GM19043 (cell line): ENCODE results near the gene UBA3.

Experiments
- ATAC-seq: cut with Tn5 transposase; IDR thresholded peaks from one replicate; pipeline ENCODE4 v1.9.1; 2021; ENCODE audit warnings: low read depth; ENCODE audit not compliant: unreplicated experiment

UBA3 gene

DNA sequence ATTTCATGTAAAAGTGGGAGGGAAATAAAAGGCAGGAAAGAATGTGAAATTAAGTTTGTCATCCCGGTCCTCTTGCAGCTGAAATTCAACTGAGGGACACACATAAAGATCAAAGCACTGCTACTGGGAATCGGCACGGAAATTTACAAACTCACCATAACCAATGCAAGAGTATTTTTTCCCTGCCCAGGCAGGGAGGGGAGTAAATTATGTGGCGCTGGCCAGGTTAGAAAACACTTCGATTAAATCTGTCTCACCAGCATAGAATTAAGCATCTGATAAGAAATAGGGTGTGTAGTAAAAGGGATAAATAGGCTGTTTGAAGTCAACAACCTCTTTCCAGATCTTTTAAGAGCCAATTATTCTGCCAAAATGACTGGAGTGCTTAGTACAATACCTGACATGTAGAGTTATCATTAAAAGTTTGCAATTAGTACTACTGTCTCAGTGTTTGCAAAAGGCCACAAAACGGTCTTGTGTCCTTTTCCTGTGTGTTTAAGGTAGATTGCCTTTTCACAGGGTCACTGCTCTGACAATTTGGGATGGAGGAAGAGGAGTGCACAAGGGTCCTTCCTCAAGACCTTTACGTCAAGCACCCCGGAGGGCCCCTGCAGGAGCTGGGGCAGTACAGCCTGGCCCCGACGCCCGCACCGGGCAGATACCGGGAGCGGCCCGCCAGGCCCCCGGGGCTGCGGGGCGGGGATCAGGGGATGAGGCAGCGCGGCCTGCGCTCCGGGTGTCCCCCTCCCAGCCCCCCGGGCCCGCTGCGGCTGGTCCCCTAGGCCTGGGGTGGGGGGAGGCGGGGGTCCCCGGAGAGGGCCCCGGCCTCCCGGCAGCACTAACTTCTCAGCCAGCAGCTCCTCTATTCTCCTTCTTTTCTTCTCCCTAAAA is 651 bp downstream of the UBA3 start:
- ATAC-seq = no peak

DNA sequence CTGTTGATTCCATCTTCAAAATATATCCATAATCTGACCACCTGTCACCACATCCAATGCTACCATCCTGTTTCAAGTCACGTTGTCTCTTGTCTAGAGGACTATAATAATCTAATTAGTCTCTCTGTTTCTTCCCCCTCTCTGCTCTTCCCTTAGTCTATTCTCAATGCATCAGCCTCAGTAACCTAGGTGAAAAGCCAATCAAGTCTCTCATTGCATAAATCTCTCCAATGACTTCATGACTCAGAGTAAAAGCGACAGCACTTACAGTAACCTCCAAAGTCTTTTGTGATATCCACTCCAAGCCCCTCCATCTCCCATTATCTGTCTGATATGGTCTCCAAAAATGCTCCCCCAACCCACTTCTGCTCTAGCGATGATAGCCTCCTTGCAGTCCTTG is 7.2 kb downstream of the UBA3 start:
- ATAC-seq = no peak

GRCh38 chr3:69066121-69066520 is 14.0 kb downstream of the UBA3 start:
- no peak for ATAC-seq

- no peak for ATAC-seq
These were observed 14.7 kb downstream of the UBA3 start for GRCh38 chr3:69065318-69065964.

DNA sequence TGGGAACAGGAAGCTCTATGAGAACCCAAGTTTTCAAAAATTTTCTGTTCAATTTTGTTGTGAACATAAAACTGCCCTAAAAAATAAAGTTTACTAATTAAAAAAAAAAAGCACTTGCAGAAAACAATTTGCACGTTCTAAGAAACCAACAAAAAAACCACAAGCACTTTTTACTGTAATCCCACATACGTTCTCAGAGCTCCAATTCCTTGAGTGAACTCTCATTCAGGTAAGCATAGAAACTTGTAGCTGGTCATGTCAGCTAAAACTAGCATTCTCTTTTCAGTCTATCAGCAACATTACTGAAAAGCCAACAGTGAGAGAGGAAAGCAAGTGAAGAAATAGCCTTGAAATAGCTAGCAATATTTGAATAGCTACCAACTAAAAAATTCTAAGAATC is 16.5 kb downstream of the UBA3 start:
- no peak for ATAC-seq

DNA sequence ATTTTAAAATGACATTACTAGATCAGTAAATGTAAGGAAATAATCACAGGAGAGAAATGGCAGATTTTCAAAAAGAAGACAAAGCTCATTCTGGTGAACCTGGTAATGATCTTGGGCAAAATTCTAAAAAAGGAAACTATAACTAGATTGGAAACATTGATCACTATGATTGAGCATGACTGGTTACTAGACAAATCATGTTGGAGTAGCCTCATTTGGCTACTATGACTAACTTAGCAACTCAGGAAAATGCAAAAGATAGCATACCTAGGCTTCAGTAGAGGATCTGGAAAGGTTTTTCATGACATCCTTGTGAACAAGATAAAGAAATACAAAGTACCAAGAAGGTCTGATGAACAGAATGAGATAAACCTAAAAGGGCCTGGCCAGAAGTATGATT is 20.5 kb downstream of the UBA3 start:
- ATAC-seq = no peak

GRCh38 chr3:69058947-69059224 is 21.3 kb downstream of the UBA3 start:
- ATAC-seq = no peak

GRCh38 chr3:69058180-69058946 is 21.8 kb downstream of the UBA3 start:
- ATAC-seq = peak; percentile 100

DNA sequence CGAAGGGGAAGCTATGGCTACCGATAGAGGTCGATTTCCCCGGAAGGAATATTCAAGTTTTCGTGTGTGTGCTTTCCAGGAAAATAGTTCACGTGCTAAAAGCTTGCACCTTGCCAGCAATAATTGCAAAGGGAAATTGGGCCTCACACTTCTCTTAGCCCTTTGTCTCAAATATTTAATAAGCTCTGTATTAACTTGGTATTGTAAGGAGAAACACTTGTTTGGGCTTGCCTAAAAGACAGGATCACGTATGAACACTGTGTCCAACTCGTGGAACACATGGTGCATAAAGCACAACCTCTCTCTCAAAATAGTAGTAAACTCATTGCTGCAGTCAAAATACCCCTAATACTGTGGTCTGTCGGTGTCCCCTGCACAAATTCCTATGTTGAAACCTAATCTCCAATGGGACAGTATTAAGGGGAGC is 27.7 kb downstream of the UBA3 start:
- peak; percentile 2 for ATAC-seq

DNA sequence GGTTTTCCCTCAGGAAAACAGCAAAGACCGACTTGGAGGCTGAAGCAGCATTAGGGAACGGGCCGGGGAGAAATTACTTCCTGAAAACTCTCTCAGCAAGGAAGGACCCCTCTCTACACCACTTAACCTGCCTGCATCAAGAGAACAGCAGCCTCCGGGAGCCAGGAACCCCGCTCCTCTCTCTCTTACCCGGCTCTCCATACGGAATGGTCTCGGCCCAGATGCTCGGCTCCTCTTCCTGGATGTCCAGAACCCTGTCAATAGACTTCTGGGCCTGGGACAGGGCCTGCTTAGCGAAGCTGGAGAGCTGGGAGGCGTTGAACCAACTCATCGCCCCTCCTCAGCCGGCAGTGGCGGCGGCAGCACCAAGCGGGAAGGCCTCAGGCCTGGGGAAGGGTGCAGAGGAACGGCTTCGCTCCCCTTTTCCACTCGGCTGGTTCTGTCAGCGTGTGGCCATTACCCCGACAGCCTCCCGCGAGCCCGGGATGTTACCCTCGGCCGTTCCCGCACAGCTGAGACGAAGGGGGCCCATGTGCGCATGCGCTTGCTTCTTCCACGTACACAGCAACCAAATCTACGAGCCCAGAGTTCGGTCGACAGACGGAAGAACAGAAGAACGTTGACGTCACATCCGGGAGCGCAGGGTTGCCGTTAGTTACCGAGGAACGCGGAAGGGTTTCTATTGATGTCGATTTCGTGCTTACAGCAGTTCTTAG is 28.3 kb downstream of the UBA3 start, which contains the start of gene TMF1:
TSS of gene TMF1 (minus strand) at position 578 of the 716 bp plus-strand sequence. CDS start at position 331, 247 bp downstream.
- peak; percentile 96 for ATAC-seq

DNA sequence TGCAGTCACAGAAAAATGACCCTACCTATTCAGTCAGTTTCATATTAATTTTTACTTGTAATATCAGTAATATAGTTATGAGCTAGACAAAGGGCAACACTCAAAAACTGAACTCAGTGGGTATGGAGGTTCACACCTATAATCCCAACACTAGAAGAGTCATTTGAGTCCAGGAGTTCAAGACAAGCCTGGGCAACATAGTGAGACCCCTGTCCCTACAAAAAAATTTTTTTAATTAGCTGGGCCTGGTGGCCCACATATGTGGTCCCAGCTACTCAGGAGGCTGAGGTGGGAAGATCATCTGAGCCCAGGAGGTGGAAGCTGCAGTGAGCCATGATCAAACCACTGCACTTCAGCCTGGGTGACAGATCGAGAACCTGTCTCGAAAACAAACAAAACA is 31.2 kb downstream of the UBA3 start:
- no peak for ATAC-seq

DNA sequence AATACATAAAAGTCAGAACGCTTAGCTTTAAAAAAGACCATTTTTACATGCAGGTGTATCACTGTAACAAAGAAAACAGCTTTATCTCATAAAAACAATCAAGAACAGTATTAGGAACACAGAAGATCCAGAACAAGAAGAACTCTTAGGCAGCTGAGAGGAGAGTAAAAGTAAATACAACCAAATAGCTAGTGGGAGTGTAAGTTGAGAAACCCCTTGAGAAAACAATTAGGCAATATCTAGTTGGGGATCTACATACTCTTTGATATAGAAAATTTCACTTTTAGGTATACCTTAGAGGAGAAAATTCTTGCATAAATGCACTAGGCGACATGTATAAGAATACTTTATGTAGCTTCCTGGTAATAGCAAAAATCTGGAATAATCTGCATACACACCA is 35.6 kb downstream of the UBA3 start:
- no peak for ATAC-seq

DNA sequence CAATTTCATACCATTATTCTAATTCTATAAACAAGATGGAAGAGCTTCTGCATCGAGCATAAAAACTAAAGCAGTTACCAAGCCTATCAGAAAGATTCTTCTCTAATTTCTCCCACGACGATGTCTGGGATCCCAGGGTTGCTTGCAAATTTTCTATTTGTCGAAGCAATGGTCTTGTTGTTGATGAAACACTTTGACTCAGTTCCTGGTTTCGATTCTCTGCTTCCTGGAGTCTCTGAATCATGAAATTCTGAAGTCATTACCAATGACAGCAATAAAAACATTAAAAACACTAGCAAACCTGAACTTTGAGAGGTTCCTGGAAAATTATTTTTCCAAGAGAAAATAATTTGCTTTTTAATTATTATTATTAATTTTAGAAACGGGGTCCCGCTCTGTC is 46.7 kb downstream of the UBA3 start:
- ATAC-seq = no peak

DNA sequence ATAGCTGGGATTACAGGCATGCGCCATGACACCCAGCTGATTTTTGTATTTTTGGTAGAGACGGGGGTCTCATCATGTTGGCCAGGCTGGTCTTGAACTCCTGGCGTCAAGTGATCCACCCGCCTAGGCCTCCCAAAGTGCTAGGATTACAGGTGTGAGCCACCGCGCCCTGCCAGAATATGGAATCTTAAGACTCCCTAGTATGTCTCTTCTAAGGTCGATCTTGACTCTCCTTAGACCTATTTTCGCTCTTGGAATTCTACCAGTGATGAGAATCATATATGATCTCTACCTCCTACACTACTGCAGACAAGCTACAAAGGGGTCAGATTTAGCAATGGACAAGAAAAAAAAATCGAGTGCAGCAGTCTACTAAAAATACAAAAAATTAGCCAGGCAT is 47.4 kb downstream of the UBA3 start:
- ATAC-seq = no peak

GRCh38 chr3:69032142-69032541 is 48.0 kb downstream of the UBA3 start:
- ATAC-seq = no peak

- ATAC-seq = no peak
These were observed 48.5 kb downstream of the UBA3 start for GRCh38 chr3:69031635-69032034.

DNA sequence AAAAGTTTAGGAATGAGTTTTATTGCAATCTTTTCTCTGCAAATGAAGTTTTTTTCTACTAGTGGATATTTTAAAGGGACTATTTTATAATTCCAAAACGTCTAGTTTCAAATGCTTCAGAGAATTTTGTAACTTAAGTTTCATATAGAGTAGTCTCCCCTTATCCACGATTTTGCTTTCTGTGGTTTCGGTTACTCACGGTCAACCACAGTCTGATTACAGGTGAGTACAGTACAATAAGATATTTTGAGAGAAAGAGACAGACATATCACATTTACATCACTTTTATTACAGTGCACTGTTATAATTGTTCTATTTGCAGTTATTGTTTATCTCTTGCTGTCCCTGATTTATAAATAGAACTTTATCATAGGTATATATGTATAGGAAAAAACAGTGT is 59.3 kb downstream of the UBA3 start:
- ATAC-seq = no peak

GRCh38 chr3:69020424-69020823 is 59.7 kb downstream of the UBA3 start:
- ATAC-seq = no peak

DNA sequence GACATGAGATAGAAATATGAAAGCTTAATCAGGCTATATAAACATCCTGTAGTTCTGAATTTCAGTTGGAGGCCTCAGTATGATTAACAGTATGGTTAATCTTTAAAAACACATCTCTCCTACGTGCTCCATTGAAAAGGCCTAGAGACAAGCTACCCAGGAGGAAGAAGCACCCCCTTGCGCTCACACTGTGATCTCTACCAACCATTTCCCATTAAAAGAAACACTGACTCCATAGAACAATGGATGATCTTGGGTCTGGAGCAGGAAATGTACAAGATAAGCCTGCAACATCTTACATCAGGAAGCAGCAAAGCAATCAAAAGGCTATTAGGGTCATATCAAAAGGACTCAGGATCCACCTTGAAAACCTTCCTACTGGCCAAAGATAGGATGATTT is 63.3 kb downstream of the UBA3 start:
- ATAC-seq = no peak

DNA sequence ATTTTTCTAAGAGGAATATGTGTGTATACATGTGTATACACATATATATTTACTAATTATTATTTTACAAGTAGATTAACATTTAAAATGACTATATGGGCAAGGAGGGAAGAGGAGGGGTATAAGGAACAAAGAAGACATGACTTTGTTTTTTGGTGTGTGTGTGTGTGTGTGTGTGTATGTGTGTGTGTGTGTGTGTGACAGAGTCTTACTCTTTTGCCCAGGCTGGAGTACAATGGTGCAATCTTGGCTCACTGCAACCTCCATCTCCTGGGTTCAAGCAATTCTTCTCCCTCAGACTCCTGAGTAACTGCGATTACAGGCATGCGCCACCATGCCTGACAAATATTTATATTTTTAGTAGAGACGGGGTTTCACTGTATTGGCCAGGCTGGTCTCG is 64.1 kb downstream of the UBA3 start:
- ATAC-seq = no peak
